Measurements from ENCODE around the gene GPAT3.

Gene GPAT3

GRCh38 chr4:83636930-83637329 is 101.0 kb downstream of the GPAT3 start:
- no peak for DNase-seq (ENCODE audit: insufficient read length, low spot score)
- FAIRE-seq, result no peak

GRCh38 chr4:83639849-83640493 is 104.1 kb downstream of the GPAT3 start:
- FAIRE-seq (peak; percentile 96), DNase-seq (ENCODE audit: insufficient read length, low spot score) (peak; percentile 51)

GRCh38 chr4:83643036-83643435 is 107.1 kb downstream of the GPAT3 start:
- DNase-seq (ENCODE audit: insufficient read length, low spot score), result no peak
- no peak for FAIRE-seq

- peak; percentile 89 for FAIRE-seq
- peak; percentile 19 for DNase-seq (ENCODE audit: insufficient read length, low spot score)
Observed at GRCh38 chr4:83644677-83645659, 109.1 kb downstream of the GPAT3 start.

GRCh38 chr4:83646538-83647239 is 110.8 kb downstream of the GPAT3 start:
- DNase-seq (ENCODE audit: insufficient read length, low spot score), result no peak
- no peak for FAIRE-seq

GRCh38 chr4:83651846-83652245 is 115.9 kb downstream of the GPAT3 start:
- no peak for FAIRE-seq
- DNase-seq (ENCODE audit: insufficient read length, low spot score), result no peak
